ENCODE data around the gene ZNF512.

Gene ZNF512

GRCh38 chr2:27634291-27634690 is 51.4 kb downstream of the ZNF512 start:
- H3K4me2 ChIP-seq (ENCODE audit: low read depth, low read length, poor library complexity, severe bottlenecking): no peak overlapping the region
- no peak overlapping the region for H2AFZ ChIP-seq (ENCODE audit: low read length)
- no peaks in the 10 kb centered on the region for H4K20me1 ChIP-seq (ENCODE audit: insufficient read depth, low read length, poor library complexity, severe bottlenecking)
- H3K36me3 ChIP-seq (ENCODE audit: insufficient read depth, low read length): peaks cover 46% of the 10 kb centered on the region
- H3F3A ChIP-seq (ENCODE audit: low read depth): no peaks in the 10 kb centered on the region
- H3K79me2 ChIP-seq (ENCODE audit: insufficient read depth, low read length): peaks cover 22% of the 10 kb centered on the region
- H3K27me3 ChIP-seq (ENCODE audit: insufficient read depth, low read length, poor library complexity, severe bottlenecking): no peaks in the 10 kb centered on the region
- no peaks in the 10 kb centered on the region for H3K9me2 ChIP-seq (replicated peaks; ENCODE audit: low read depth, low read length)
- no peak overlapping the region for H3K9ac ChIP-seq (ENCODE audit: low read depth, low read length, poor library complexity, severe bottlenecking)
- H3K4me3 ChIP-seq (ENCODE audit: low read length, poor library complexity, severe bottlenecking): no peak overlapping the region
- no peak for TF ChIP-seq EZH2phosphoT487 (IDR thresholded peaks at IDR 0.05; ENCODE audit: borderline replicate concordance)
- H3K4me1 ChIP-seq (ENCODE audit: insufficient read depth, low read length, poor library complexity, severe bottlenecking): peaks cover 5% of the 10 kb centered on the region
- no peaks in the 10 kb centered on the region for H3K9me3 ChIP-seq (ENCODE audit: insufficient read depth, low read depth, low read length)

GRCh38 chr2:27636766-27637165 is 53.9 kb downstream of the ZNF512 start:
- Histone ChIP-seq H3K27me3 (ENCODE audit: insufficient read depth, low read length, poor library complexity, severe bottlenecking) (no peaks in the 10 kb centered on the region), H3K9me2 (replicated peaks; ENCODE audit: low read depth, low read length) (no peaks in the 10 kb centered on the region), H3K4me3 (ENCODE audit: low read length, poor library complexity, severe bottlenecking) (no peak overlapping the region), H3F3A (ENCODE audit: low read depth) (no peaks in the 10 kb centered on the region), H3K9me3 (ENCODE audit: insufficient read depth, low read depth, low read length) (no peaks in the 10 kb centered on the region), H4K20me1 (ENCODE audit: insufficient read depth, low read length, poor library complexity, severe bottlenecking) (no peaks in the 10 kb centered on the region), H2AFZ (ENCODE audit: low read length) (no peak overlapping the region), H3K4me1 (ENCODE audit: insufficient read depth, low read length, poor library complexity, severe bottlenecking) (no peaks in the 10 kb centered on the region), H3K79me2 (ENCODE audit: insufficient read depth, low read length) (no peaks in the 10 kb centered on the region), H3K4me2 (ENCODE audit: low read depth, low read length, poor library complexity, severe bottlenecking) (no peak overlapping the region), H3K9ac (ENCODE audit: low read depth, low read length, poor library complexity, severe bottlenecking) (no peak overlapping the region), H3K36me3 (ENCODE audit: insufficient read depth, low read length) (peaks cover 64% of the 10 kb centered on the region)
- TF ChIP-seq, protein P1, sequence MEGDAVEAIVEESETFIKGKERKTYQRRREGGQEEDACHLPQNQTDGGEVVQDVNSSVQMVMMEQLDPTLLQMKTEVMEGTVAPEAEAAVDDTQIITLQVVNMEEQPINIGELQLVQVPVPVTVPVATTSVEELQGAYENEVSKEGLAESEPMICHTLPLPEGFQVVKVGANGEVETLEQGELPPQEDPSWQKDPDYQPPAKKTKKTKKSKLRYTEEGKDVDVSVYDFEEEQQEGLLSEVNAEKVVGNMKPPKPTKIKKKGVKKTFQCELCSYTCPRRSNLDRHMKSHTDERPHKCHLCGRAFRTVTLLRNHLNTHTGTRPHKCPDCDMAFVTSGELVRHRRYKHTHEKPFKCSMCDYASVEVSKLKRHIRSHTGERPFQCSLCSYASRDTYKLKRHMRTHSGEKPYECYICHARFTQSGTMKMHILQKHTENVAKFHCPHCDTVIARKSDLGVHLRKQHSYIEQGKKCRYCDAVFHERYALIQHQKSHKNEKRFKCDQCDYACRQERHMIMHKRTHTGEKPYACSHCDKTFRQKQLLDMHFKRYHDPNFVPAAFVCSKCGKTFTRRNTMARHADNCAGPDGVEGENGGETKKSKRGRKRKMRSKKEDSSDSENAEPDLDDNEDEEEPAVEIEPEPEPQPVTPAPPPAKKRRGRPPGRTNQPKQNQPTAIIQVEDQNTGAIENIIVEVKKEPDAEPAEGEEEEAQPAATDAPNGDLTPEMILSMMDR (conservative IDR thresholded peaks at IDR 0.05; ENCODE audit: low read length): no peak
- TF ChIP-seq EZH2phosphoT487 (IDR thresholded peaks at IDR 0.05; ENCODE audit: borderline replicate concordance): no peak

GRCh38 chr2:27638037-27638637 is 55.3 kb downstream of the ZNF512 start:
- Histone ChIP-seq H3K79me2 (ENCODE audit: insufficient read depth, low read length) (no peaks in the 10 kb centered on the region), H3K9me2 (replicated peaks; ENCODE audit: low read depth, low read length) (no peaks in the 10 kb centered on the region), H3F3A (ENCODE audit: low read depth) (no peaks in the 10 kb centered on the region), H3K9ac (ENCODE audit: low read depth, low read length, poor library complexity, severe bottlenecking) (no peak overlapping the region), H3K9me3 (ENCODE audit: insufficient read depth, low read depth, low read length) (no peaks in the 10 kb centered on the region), H4K20me1 (ENCODE audit: insufficient read depth, low read length, poor library complexity, severe bottlenecking) (no peaks in the 10 kb centered on the region), H3K4me2 (ENCODE audit: low read depth, low read length, poor library complexity, severe bottlenecking) (no peak overlapping the region), H3K27me3 (ENCODE audit: insufficient read depth, low read length, poor library complexity, severe bottlenecking) (no peaks in the 10 kb centered on the region), H3K36me3 (ENCODE audit: insufficient read depth, low read length) (peaks cover 69% of the 10 kb centered on the region), H2AFZ (ENCODE audit: low read length) (no peak overlapping the region), H3K4me3 (ENCODE audit: low read length, poor library complexity, severe bottlenecking) (no peak overlapping the region), H3K4me1 (ENCODE audit: insufficient read depth, low read length, poor library complexity, severe bottlenecking) (no peaks in the 10 kb centered on the region)
- TF ChIP-seq, protein P1 (conservative IDR thresholded peaks at IDR 0.05; ENCODE audit: low read length): no peak
- no peak for TF ChIP-seq EZH2phosphoT487 (IDR thresholded peaks at IDR 0.05; ENCODE audit: borderline replicate concordance)

DNA sequence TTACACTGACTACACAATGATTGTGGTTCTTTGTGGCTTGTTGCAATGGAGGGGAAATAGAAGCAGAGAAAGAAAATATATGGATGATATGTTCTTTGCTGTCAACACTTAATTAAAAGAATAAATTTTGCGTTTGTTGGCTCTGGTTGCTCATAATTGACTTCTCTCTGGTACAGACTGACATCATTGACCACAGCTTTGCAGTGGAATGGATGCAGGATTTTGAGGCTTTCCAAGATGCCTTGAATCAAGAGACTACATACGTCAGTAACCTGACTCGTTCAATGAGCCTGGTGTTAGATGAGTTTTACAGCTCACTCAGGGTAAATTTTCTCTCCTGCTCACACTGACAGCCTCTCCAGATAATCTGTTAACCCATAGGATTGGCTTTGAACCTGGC is 55.9 kb downstream of the ZNF512 start:
- no peak overlapping the region for H3K4me2 ChIP-seq (ENCODE audit: low read depth, low read length, poor library complexity, severe bottlenecking)
- H3K9ac ChIP-seq (ENCODE audit: low read depth, low read length, poor library complexity, severe bottlenecking): no peak overlapping the region
- no peak overlapping the region for H3K4me3 ChIP-seq (ENCODE audit: low read length, poor library complexity, severe bottlenecking)
- TF ChIP-seq EZH2phosphoT487 (IDR thresholded peaks at IDR 0.05; ENCODE audit: borderline replicate concordance): no peak
- TF ChIP-seq, protein P1 (conservative IDR thresholded peaks at IDR 0.05; ENCODE audit: low read length): no peak
- H3K4me1 ChIP-seq (ENCODE audit: insufficient read depth, low read length, poor library complexity, severe bottlenecking): no peaks in the 10 kb centered on the region
- H3K9me3 ChIP-seq (ENCODE audit: insufficient read depth, low read depth, low read length): no peaks in the 10 kb centered on the region
- H2AFZ ChIP-seq (ENCODE audit: low read length): no peak overlapping the region
- no peaks in the 10 kb centered on the region for H3F3A ChIP-seq (ENCODE audit: low read depth)
- H4K20me1 ChIP-seq (ENCODE audit: insufficient read depth, low read length, poor library complexity, severe bottlenecking): no peaks in the 10 kb centered on the region
- no peaks in the 10 kb centered on the region for H3K27me3 ChIP-seq (ENCODE audit: insufficient read depth, low read length, poor library complexity, severe bottlenecking)
- no peaks in the 10 kb centered on the region for H3K79me2 ChIP-seq (ENCODE audit: insufficient read depth, low read length)
- H3K9me2 ChIP-seq (replicated peaks; ENCODE audit: low read depth, low read length): no peaks in the 10 kb centered on the region
- H3K36me3 ChIP-seq (ENCODE audit: insufficient read depth, low read length): peaks cover 71% of the 10 kb centered on the region
